NOMO-1 treated with dmso at 0.1 percent for 144 hours (cell line): Measurements from ENCODE around the gene TLCD5.

Source experiments
- DNase-seq: peaks from one replicate; lab custom pipeline; 2025; ENCODE audit not compliant: unreplicated experiment; lab: John Stamatoyannopoulos, UW

Gene TLCD5

DNA sequence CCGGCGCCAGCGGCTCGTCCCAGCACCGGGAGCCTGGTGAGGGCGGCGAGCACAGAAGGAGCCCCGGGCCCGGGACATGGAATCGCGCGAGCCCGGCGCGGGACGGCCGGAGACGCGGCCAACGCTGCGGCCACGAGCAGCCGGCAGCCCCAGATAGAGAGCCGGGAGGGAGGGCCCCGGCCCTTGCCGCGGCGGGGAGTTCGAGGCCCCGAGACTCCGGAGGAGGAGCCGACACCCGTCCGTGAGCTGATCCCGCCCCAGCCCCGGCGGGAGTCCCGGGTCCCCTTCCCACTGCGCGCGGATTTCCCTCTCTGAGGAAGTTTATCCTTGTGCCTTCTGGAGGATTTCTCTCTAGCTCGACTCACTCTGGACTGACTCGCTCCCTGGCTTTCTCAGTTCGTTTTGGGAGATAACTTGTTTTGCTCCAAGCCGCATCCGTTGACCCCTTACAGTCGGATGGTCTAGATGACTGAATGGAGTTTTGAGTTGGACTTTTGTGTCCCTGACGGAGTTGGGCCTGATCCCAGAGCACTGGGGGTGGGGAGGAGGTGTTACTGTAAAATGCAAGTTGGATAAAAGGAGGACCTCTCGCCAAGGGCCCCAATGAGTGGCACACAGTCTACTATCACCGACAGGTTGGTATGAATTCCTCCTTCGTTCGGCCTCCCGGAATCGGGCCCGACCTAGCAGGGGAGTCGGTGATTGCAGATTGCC, 11.7 kb downstream of the TLCD5 start:
- DNase-seq: no peak

DNA sequence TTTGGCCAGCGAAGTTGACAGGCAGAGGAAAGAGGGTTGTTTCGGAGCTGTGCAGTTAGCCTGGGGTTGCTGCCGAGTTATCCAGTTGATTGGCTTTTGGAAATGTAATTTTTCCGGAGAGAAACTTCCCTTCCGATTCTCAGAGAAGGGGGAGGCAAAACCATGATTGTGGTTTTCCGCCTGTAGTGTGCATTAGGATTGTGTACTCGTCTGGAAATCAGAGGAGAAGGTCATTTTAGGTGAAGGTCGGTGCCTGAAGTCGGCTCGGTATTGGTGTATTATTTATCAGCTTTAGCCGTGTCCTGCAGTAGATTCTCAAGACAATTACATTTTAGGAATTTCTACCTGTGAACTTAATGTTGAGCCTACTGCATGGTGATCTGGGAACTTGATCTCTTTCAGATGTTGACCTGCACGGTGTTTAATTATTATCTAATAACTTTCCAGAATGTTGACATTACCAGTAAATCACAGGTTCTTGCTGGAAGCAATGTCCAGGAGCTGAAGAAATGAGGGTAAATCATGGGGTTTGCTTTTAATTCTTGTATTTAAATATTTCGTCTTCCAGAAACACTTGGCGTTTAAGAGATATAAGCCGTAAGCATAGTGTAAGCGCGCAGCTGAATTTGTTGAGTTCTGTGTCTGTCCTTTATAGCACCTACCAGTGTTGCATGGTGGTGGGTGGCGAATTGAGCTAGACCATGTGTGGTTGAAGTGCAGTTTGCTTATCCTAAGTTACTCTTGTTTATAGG, 12.4 kb downstream of the TLCD5 start:
- DNase-seq: no peak

DNA sequence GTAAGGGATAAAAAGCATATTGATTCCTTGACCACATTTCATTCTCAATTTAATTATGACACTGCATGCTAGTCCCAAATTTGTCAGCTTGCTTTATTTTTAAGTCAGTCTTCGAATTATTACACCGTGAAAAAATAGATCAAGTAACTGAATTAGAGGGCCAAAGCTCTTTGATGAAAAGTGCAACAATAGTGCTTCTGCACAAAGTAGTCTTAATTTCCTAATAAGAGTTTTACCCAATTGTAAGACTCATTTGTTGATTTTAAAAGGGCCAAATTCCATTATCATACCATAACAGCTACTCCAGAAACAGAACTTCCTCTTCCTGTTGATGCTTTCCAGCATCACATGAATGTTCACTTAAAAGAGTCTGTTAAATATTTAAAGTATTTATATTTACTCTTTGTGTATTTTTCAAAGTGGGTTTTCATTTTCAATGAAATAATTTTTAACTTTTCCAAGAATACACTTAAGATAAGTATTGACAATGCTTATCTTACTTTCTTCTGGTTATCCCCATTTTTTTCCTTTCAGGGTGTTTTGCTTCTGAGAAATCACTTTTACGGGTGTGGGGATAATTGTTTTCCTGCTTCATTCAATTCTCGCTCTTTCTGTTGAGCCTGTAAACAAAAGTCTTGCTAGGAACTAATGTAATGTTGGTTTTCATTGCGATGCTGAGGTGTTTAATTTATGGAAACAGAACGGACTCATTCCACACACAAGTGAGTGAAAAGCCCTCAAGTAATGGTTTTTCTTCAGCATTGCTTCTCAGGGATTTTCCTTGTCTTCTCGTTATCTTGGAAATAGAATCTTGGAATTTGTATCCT, 13.2 kb downstream of the TLCD5 start:
- DNase-seq: no peak

DNA sequence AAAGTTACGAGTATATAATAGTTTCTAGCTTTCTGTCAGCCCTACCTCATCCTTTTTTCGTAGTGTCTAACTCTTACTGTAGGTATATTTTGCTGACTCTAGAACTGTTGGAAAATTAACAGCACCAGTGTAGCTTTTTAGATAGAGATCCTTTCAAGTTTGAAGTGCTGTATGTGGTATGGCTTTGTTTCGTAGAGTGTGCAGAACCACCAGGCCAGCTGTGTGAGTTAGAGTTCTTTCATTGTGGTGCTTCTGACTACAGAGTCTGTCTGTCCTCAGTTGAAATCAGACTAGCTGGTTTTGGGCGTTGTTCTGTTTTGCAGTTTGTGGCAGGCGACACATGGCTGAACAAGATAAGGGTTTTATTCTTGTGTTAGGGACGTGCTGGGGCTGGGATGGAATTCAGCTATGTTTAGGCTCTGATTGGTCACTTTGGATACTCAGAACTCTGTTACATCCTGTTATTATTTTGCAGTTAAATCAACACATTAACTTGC, 14.3 kb downstream of the TLCD5 start:
- DNase-seq: no peak

DNA sequence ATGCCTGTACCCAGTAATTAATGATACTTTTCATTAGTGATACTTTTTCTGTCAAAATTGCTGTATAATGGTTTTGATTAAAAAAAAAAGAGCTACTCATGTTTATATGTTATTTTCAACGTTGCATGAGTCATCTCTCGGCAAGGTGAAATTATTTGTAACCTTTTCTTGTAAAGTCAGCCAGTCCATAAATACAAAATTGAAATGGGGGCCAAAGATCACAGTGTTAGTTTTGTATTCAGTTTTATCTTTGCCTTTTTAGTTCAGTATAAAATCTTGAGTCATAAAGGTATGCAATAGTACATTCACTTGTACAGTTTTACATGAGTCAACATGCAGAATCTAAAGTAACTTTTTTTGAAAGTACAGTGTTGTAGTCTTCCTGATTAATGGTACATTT, 15.4 kb downstream of the TLCD5 start:
- DNase-seq: no peak

DNA sequence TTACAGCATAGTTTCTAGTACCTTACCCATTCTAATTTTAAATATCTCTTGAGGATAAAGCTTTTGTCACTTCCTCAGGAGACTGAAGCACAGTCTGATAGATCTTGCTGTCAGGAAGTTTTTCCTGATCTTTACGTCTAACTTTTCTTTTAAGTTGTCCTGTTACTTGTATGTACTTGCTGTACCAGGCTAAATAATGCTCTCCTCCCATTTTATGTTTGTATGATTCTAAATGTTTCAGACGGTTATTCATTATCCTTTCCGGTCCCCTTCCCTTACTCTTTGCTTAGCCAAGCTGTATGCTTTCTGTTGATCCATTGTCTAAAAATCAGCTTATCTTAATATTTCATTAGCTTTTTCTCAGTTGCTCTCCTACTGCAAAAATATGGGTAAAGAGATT, 17.1 kb downstream of the TLCD5 start:
- no peak for DNase-seq

DNA sequence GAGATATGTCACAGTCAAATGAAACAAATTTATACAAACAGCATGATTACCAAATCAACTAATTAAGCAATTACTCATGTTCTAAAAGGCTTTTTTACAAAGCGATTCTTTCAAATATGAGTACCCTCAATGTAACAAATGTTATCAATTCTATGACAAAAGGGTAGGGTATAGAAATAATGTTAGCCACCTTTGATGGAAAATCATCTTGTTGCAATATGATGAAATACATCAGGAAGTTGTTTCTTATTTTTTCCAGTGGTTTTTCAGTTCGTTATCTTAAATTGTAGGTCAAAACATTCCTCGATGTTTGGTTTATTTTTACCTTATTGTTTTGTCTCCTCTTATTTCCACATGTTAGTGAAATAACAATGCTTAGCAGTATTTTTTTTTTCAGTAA, 17.6 kb downstream of the TLCD5 start:
- no peak for DNase-seq

DNA sequence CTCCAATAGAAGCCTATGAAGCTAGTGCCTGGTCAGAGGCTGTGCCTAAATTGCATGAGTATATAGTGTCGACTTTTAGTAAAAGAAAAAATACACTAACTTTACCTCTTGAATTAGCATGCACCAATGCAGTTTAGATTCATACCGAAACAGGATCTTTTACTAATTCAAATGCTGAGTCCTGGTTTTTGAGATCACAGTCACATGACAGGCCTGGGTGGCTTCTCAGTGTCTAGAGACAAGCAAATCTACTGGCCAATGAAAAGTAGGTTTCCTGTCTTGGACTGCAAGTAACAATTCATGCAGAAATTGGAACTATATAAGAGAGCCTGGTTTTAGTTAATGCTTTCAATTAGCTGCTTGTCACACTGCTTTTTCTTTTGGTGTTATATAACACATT, 18.3 kb downstream of the TLCD5 start:
- no peak for DNase-seq

DNA sequence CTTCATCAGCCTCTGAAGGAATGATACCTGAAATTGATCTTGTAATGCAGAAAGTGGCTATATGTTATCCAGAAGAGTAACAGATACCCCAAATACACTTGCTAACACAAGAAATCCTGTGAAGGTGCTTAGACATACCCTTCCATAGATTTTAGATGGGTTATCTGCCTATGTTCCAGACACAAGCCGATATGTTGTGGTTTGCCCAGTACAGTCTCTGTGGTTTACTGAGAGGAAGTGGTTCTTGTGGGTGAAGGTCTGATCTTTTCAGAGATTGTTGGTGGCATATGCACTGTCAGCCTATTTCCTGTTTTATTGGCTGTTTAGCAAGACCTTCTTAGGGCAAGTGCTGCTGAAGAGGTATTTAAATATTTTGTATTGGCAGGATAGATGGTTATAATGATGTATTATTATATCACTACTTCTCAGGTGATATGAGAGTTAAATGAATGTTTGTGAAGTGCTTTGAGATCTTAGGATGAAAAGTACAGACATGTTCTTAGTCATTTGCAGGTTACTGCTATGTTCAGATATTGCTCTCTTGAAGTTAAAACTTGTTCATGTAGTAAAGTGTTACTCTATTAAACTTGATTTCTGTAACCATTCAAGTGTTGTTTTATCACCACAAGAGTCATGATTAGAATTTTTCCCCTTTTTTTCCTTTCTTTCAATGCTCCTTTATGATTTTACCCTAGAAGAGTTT, 19.4 kb downstream of the TLCD5 start:
- peak; percentile 63 for DNase-seq

DNA sequence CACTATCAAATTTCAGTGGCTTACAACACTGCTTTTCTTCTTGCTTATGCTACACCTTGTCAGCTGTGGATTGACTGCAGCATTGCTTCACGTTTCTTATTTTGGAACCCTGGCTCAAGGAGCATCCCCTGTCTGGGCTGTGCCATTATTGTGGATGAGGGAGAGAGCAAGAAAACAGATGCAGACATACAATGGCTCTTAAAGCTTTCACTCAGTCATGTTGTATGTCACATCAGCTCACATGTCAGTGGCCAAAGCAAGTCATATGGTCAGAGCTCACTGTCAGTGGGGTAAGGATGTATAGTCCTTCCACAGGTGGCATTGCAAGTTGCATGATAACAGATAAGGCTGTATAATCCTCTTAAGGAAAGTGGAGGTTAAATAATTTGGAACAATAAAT, 21.1 kb downstream of the TLCD5 start:
- no peak for DNase-seq

DNA sequence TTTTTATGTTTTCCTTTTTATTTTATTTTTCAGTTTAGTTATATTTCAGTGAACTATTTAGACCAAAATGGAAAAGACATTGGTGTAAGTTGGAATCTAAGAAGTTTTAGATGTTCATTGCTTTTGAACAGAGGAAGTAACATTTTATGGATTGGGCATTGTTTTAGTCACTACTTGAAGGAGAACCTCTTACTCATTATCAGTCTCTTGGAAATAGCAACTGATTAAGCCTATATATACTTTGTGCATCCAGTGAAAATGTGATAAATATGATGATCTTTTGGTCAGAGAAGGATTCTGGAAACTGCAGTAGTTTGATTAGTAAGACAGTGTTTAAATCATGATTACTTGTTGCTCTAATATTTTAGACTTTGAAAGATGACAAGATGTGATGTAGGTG, 25.5 kb downstream of the TLCD5 start:
- no peak for DNase-seq

DNA sequence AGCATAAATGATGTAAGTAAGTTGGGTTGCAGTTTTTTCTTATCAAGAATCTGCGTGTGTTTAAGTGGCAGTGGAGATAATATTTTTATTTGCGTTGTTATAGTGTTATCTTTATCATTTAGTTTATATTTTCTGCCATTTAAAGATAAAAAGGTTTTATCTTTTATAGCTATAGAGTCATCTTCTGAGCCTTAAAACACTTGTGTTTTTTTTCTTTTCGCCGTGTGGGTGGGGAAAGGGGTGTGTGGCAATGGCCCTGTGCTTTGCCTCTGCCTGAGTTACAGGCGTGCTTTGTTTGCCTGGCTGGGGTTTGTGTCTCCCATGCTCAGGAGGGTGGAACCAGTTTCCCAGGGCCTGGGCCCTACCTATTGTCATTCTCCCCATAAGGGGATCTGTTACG, 27.3 kb downstream of the TLCD5 start:
- DNase-seq: no peak

DNA sequence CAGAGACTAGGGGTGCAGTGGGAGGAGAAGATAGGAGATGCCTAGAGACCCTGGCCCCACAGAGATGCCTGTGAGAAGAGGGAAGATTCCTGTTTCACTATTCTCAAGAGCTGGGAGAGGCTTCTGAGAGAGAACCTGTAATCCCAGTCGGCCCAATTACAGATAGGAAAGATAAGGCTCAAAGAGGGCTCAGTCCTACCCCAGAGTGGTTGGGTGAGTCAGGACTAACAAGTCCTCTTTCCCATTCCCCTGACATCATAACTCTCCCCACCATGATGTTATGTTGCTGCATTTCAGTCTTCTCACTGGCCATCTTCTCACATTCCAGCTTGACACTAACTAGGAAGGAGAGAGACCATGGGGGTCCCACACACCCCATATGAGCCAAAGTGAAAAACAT, 29.0 kb downstream of the TLCD5 start:
- no peak for DNase-seq

DNA sequence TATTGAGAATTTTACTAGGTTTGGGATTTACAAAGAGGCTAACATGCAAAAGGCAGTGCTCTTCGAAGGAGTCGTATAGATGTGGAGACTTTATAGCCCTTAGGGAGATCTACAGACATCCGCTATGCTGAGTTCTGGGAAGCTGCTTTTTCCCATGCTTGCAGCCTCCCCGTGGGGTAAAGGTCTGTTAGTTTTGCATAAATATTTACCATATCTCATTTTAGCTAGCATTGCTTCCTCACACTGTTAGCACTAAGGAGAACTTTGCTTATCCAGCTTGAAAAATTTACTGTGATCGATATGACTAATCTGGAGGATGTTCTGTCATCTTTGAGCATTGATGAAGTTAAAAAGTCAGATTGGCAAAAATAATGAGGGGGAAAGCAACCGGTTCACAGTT, 29.7 kb downstream of the TLCD5 start:
- DNase-seq: no peak

DNA sequence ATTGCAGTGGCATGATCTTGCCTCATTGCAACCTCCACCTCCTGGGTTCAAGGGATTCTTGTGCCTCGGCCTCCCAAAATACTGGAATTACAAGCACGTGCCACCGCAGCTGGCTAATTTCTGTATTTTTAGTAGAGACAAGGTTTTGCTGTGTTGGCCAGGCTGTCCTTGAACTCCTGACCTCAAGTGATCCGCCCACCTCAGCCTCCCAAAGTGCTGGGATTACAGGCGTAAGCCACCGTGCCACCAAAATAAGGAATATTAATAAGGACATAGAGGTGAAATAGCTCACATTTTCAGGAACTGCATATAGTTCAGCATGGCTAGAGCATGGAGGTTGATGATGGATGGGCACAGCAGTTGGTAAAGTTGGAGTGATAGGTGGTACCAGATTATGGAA, 32.5 kb downstream of the TLCD5 start:
- DNase-seq: no peak

DNA sequence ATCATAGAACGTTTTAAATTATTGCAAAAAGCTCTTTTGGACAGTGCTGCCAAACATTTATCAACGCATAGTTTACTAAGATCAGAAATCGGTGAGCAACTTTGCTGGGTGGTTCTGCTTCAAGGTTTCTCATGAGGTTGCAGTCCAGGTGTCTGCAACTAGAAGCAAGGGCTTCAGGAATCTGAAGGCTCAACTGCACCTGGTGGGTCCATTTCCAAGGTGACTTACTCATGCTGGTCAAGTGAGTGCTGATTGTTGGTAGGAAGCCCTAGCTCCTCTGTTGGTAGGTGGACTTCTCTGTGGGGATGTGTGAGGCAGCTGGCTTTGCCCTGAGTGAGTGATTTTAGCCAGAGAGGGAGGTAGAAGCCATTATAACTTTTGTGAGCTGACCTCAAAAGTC, 33.6 kb downstream of the TLCD5 start:
- no peak for DNase-seq

DNA sequence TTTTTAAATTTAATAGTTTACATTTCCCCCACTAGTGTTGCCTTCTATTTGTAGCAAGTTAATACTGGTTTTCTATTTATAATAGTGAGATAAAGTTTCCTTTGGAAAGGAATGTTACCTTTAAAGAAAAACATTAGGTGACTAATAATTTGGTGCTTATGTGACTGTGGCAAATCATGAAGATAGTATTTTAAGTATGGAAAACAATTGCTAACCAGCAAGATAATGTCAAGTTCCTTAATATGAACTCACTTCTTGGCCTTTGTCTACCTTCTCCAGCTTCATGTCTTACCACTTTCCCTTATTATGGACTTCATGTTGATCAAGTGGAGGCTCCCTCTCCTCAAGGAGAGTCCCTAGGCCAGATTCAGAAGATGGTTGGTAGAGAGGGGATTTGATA, 38.3 kb downstream of the TLCD5 start:
- no peak for DNase-seq

DNA sequence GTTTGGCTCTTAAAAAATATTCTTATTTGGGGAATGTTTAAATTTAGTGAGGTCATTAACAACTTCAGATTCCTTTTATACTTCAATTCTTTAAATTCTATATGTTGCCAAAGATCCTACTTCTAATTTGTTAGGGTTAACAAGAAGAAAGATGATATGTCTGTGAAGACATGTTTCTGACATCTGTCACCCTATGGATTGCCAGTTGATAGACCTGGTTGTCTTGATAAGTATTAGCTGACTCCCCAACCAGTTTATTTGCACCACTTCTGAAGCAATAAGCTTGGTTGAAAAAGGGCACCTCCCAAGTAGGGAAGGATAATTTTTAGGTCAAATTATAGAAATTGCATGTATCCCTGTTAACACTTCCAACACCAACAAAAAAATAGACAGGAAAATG, 40.4 kb downstream of the TLCD5 start:
- DNase-seq: no peak

DNA sequence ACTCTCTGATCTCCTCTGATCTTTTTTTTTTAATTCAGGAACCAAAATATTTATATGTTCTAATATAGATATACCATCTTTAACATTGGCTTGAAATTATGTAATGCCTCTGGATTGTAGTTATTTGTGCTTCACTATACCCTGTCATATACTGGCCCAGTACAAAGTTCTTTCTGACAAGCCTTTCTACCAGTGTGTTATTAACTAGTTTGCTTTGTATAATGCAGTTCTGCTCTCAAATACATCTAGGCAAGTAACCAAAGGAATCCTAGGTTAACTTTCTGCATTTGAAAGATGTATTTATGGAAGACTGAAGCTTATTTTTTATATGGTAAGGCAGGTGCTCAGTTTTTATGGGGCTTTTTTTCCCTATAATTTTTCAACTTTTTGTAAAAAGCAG, 47.2 kb downstream of the TLCD5 start:
- no peak for DNase-seq

DNA sequence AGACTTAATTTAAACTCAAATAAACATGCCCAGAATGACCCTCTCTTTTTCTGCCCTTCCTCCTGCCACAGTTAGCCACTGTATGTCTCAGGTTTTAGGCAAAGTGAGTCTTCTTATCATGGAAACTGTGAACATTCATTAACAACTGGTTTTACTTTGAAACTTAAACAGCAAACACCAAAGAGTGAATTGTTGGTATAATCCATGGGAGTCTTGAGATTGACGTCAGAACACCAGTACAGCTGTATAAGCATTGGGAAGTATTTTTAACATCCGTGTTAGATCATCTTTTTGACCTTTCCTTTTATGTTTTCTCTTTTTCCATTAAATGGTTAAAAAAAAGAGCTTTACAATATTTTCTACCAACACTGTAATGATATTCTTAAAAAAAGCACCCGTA, 50.0 kb downstream of the TLCD5 start:
- no peak for DNase-seq

DNA sequence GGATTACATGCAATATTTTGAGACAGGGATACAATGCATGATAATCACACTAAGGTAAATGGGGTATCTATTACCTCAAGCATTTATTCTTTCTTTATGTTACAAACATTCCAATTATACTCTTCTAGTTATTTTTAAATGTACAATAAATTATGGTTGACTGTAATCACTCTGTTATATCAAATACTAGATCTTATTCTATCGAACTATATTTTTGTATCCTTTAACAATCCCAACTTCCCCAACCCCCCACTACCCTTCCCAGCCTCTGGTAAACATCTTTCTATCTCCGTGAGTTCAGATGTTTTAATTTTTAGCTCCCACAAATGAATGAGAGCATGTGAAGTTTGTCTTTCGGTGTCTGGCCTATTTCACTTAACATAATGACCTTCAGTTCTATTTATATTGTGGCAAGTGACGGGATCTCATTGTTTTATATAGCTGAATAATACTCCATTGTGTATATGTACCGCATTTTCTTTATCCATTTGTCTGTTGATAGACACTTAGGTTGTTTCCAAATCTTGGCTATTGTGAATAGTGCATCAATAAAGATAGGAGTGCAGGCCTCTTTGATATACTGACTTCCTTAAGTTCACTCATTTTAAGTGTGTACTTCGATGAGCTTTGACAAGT, 51.6 kb downstream of the TLCD5 start:
- no peak for DNase-seq
